Mammary epithelial cell (primary cell): Measurements from ENCODE around the gene KDM4C.

ENCODE experiments used
- CTCF ChIP-seq, 2 donors: IDR thresholded peaks in 1 of 2; conservative IDR thresholded peaks in 1 of 2; 2 replicates each; pipeline ENCODE4 v1.5.1; 2011 to 2012; ENCODE audit warnings: inconsistent platforms in 2 of 2, low read length in 2 of 2, mild to moderate bottlenecking in 2 of 2, control low read depth in 1 of 2, low read depth in 1 of 2; ENCODE audit not compliant: insufficient read depth in 1 of 2; ENCODE audit errors: extremely low read depth in 1 of 2
- EZH2 ChIP-seq: IDR thresholded peaks from 2 replicates; pipeline ENCODE4 v1.6.1; 2012; ENCODE audit warnings: low read length, inconsistent platforms, borderline replicate concordance

GRCh38 chr9:6876195-6876894, 118.6 kb downstream of the KDM4C start:
- TF ChIP-seq EZH2 (no peak), CTCF (conservative IDR thresholded peaks at IDR 0.05 in 1 of 2, IDR thresholded peaks at IDR 0.05 in 1 of 2; ENCODE audit: extremely low read depth in 1 of 2, insufficient read depth in 1 of 2, low read depth in 1 of 2, low read length in 2 of 2) (no peak)
